OCI-LY3 (cell line): ENCODE results near the gene USP10.

Experiments
- CTCF ChIP-seq: fragments of 200-600, 300-600 bp; sonication (generic); IDR thresholded peaks from 2 replicates; pipeline ENCODE4 v1.5.1; 2014; ENCODE audit warnings: antibody characterized with exemption, low read length, low read depth
- EZH2phosphoT487 ChIP-seq: fragments of 200-600 bp; shearing (Covaris generic); IDR thresholded peaks from 2 replicates; pipeline ENCODE4 v1.6.1; 2018; ENCODE audit warnings: antibody characterized with exemption, mixed run types, low read depth

- no peak for TF ChIP-seq CTCF
- TF ChIP-seq EZH2phosphoT487, result no peak
Observed at GRCh38 chr16:84759061-84759460, 59.3 kb downstream of the USP10 start.
